Cerebellar cortex (tissue), 1 donor: ENCODE results near the gene UBE4A.
A peak's percentile ranks its signal among the peaks of the same experiment; 100 is the strongest.
"Not testable (repeated sequence)": the region's sequence is repeated elsewhere in the genome, so short reads cannot be mapped to it uniquely, and the experiment has no call there.

ENCODE experiments used
- DNase-seq: peaks from one replicate; pipeline ENCODE4 v3.0.0-alpha.2; 2015; ENCODE audit warnings: low spot score

The UBE4A gene

DNA sequence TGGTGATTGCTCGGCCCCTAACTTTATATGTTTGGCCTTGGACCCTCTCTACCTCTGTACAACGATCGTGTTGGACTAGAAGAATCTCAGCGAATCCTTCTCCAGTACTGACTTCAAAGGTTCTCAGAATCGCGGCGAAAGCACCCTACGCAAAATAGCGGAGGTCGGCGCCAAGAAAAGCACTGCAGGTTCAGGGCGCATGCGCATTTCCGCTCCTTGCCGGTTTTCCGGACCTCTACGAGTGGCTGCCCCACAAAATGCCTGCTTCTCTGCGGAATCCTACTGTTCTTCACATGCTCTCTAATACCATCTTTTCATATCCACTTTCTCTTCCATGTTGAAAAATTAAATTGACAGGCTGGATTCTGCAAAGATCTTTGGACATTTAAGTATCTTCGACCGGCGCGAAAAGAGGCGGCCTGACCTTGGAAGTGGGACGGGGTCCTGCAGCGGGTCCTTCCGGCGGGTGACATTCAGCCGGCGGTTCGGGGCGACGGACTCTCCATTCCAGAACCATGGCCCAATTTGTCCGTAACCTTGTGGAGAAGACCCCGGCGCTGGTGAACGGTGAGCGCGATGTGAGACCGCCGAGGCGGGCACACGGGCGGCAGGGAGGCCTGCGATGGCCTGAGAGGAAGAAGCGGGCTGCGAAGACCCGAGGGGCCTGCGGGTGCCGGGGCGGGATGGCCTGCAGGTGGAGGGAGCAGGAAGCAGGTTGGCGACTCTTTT lies 41.9 kb downstream of the UBE4A start, which contains the start of gene ATP5MG:
TSS of gene ATP5MG (plus strand) at position 456 of the 729 bp plus-strand sequence. CDS start at position 516, 60 bp downstream.
- DNase-seq = peak; percentile 94

DNA sequence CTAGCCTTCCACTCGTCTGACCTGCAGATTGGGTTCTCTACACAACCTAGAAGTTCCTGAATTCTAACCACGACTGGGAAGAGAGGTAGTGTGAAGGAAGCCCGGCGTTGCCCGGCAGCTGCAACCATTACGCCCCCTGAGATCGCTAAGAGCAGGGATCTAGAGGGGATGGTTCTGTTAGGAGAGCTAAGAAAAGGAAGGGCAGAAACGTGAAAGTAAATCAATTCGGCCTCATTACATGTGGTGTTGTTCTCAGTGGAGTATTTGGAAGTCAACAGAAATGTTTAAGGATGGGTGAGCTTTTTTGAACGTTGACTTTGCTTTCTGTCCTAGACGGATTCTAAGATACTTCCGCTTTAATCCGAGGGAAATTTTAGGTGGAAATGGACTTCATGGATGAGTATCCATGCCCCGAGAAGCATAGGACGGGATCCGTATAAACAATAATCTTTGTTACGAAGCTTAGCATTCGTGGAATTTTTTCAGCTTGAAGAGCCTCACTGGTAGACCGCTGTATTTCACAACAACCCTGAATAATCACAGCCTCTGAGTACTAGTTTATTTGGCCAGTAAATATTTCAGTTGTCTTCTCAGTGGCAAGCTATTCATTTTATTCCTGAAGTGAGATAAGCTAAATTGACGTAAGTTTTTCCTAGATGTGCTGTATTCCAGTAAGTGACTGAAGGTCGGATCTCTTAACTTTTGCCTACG lies 42.6 kb downstream of the UBE4A start:
- no peak for DNase-seq

DNA sequence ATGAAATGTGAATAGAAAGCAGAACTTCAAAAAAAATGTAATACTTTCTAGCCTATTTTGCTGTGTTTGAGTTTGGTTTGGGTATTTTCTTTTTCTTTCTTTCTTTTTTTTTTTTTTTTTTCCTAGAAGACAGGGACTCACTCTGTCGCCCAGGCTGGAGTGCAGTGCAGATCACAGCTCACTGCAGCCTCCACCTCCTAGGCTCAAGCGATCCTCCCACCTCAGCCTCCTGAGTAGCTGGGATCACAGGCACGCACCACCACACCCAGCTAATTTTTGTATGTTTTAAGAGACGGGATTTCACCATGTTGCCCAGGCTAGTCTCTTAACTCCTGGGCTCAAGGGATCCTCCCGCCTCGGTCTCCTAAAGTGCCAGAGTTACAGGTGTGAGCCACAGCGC lies 43.2 kb downstream of the UBE4A start:
- DNase-seq = not testable (repeated sequence)

DNA sequence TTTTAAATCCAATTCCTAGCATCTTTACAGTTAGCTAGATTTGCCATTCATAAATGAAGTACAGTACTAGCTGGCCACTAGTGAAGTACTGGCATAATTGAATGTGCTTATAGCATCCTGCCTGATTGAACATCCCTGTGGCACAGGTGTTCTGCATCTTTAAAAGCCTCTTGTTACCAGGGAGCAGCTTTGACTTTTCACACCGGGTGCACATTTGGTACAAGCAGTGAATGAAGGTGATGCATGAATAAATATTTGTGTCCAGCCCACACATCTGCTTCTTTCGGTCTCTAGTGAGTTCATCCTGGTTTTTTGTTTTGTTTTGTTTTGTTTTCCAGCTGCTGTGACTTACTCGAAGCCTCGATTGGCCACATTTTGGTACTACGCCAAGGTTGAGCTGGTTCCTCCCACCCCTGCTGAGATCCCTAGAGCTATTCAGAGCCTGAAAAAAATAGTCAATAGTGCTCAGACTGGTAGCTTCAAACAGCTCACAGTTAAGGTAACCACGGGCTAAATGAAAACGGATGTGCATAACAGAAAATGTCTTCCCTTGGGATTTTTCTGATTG lies 47.3 kb downstream of the UBE4A start:
- DNase-seq = no peak

DNA sequence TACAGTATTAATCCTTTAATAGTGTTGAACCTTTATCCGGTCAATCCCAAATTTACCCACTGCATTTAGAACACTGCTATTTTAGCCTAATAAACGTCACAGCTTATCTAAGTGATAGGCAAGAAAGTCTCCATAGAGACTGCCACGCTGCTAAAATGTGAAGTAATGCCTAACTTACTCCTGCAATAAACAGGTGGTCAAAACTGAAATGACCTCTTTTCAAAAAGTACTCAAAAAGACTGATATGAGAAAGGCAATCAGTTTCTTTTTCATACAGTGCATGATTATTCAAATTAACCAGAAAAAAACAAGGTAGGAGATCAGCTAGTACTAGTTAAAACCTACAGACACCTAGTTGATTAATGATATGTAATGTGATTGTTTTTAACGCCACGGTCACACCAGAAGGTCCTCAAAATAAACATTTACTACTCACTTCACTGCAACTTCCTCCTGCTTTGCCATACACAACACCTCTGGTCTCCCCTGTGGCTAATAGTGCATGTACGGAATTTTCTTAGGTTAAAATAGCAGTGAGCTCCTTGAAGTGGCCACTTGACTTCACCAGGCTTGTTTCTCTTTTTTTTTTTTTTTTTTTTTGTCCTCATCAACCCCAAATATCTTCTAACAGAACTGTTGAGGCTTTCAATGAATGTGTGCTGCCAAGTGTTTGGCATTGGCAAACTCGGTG lies 50.8 kb downstream of the UBE4A start:
- no peak for DNase-seq

DNA sequence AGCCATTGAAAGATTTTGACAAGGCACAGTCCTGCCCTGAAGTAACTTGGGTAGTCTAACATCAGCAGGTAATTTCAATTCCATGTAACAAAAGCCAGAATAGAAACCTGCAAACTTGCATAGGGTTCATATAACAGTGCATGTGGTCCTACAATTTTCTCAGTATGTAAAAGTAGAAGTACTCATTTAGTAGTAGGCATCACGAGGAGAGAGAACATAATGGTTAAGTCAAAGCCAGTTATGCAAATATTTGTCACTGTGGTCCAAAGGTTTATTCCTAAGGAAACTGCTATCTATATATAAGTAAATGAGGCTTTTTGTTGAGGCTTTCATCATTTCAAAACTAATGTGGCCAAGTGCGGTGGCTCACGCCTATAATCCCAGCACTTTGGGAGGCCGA lies 52.1 kb downstream of the UBE4A start:
- no peak for DNase-seq

DNA sequence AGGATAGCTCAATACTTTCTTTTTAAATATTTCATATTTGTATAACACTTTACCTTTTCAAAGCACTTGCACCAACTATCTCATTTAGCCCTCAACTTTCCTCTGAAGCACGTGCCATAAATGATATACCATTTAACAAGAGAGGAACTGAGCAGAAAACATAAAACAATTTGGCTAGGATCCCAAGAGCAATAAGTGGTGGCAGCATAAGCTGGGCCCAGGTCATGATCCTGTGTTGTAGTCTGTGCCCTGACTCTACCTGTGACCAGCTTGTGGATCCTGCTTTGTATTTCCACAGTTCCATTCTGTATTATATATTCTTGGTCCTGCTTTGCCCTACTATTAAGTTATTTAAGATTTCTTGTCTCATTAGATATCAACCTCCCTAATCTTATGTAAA lies 53.5 kb downstream of the UBE4A start:
- no peak for DNase-seq

DNA sequence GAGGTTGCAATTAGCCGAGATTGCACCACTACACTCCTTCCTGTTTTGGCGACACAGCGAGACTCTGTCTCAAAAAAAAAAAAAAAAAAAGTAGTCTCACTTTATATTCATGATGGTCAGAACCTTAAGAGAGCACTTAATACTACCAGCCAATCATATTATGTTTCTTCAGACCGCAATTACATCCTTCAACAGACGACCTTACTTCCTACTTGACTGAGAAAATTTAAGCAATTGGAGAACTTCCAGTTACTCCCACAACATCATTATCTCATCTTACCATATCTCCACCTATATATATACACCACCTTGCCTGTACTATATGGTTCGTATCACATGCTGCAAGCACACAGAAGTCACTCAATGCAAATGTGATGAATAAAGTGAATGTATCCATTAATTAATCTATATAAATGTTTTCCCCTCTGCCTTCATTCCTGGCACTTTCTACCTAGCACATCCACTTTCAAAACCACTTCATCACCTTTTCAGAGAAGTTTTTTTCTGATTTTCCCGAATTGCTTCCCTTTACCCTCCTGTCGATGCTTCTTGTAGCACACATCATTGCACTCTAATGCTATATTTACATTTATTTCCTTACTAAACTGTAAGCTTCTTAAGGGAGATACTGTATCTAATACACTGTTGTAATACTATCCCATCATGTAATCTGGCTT lies 55.8 kb downstream of the UBE4A start:
- no peak for DNase-seq

DNA sequence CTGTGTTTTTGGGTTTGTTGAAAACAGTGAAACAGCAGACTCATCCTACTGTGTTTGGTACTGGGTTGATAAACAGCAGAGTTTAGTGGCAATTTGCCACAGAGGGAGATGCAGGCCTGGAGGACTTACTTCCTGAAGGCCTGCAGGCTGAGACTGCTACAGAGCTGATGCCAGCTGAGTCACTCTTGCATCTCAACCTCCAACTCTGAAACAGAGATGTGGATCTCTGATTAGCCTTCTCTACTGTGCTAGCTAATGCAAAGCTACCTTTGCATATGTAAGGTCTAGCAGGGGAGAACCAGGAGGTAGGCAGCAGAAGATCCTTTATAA lies 56.3 kb downstream of the UBE4A start:
- DNase-seq = peak; percentile 41

DNA sequence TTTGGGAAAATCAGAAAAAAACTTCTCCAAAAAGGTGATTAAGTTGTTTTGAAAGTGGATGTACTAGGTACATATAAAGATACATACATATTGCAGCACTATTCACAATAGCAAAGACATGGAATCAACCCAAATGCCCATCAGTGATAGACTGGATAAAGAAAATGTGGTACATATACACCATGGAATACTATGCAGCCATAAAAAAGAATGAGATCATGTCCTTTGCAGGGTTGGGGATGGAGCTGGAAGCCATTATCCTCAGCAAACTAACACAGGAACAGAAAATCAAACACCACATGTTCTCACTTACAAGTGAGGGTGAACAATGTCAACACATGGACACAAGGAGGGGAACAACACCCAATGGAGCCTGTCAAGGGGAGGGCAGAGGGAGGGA lies 57.5 kb downstream of the UBE4A start:
- not testable (repeated sequence) for DNase-seq

DNA sequence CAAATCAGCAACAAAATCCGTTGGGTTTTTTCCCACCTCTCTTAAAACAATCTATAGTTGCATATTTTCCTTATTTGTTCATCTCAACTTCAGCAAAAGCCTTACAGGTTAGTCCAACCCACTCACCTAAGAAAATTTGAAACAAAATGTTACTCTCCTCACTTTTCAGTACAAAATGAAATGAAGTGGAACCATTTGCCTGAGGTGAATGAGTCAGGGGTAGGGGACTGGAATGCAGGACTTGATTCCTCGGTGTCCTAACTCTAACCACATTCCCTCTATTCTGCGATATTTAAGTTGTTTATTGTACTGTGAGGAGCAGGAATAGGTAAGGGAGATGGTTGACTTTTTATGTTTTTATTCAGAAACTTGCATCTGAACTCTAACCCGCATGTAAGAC lies 58.4 kb downstream of the UBE4A start:
- DNase-seq = no peak

DNA sequence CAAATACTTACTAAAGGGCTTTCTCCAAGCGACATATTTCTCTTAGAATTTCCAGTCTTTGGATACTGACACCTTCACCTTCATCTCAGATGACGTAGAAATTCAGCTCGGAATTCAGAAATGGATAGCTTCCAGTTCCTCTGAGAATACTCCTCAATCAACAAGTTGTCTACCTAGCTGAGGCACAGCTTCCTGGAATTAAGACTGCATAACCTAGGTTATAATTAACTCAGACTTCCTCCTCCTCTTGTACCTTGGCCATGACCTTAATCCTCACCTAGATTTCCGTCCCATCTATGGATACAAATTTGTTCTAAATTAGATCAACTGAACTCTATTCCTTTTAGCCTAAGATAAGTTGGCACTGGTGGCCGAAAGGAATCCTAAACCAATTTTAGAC lies 59.4 kb downstream of the UBE4A start:
- no peak for DNase-seq

DNA sequence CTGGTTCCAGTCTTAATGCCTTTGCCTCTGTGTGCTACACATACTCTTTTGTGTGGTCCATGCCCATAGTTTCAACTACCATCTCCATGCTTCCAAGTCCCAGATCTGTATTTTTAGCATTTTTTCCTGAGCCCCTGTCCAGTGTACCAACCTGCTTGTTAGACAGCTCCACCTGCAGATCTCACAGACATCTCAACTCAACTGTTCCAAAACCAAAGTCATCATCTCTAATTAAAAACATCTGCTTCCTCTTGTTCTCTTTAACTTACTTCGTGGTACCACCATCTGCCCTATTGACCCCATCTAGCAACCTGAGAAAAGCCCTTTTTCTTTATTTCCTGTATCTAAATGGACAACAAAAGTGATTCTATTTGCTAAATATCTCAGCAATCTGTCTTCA lies 68.3 kb downstream of the UBE4A start:
- DNase-seq = no peak

DNA sequence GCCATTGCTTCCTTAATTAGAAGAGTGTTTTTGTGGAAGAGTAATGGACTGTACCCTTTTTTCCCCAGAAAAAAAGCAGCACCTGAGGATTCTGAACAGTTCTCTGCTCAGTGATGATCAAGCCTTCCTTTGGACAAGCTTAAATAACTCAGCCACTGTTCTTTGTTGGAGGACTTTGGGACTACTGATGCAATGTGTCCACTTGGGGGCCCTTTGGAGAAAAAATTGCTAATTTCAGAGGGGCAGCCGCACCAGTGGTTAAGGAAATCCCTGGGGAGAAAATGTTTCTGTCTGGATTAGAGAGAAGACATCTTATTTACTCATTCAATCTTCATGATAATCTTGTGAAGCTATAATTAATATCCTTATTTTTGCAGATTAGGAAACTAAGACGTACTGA lies 71.6 kb downstream of the UBE4A start:
- no peak for DNase-seq

DNA sequence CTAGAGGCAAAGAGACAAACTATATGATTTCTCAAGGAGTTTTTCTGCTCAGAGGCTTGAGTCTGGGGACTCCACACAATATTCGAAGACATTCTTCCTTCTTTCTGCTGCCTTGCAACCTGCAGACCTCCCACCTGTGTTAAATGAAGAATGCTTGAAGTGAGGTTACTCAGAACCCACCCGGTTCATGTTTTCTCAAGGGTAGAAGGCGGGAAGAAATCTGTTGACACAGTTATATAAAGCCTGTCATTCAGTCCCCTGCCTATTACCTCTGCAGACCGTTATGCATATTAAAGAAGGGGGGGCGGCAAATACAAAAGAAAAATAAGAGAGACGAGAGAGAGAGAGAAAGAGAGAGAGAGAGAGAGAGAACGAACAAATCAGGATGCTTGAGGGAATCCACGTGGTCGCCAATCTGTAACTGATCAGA lies 74.7 kb downstream of the UBE4A start:
- DNase-seq = no peak

DNA sequence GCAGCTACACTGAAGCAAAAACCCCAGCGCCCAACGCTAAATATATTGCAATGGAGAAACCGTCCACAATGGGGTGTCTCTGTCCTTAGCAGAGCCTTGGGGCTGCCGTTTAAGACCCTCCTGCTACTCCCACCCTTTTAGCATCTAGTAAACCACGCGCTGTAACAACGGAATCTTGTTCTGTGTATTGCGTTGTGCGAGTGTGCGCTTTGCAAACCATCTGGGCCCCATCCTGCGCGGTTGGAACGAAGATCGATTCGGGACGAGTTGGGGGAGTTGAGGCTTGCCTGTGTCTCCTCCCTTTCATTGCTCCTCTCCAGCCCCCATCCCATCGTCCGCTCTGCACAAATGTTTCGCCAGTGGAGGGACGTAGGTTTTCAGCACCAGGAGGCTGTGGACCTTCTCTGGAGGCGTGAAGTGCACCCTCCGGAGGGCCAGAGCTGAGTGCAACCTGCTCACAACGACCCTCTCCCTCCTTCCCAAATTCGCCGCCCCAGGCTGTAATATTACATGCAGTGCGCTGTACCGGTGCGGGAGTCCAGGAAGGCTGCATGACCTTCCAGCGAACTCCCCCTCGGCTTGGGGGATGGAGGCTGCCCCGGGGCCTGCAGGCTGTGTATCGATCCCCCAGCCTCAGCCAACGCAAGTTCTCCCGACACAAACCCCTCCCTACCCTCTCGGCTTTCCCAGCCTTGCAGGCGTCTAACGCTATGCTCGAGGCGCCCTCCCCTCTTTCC lies 75.3 kb downstream of the UBE4A start:
- peak; percentile 82 for DNase-seq

DNA sequence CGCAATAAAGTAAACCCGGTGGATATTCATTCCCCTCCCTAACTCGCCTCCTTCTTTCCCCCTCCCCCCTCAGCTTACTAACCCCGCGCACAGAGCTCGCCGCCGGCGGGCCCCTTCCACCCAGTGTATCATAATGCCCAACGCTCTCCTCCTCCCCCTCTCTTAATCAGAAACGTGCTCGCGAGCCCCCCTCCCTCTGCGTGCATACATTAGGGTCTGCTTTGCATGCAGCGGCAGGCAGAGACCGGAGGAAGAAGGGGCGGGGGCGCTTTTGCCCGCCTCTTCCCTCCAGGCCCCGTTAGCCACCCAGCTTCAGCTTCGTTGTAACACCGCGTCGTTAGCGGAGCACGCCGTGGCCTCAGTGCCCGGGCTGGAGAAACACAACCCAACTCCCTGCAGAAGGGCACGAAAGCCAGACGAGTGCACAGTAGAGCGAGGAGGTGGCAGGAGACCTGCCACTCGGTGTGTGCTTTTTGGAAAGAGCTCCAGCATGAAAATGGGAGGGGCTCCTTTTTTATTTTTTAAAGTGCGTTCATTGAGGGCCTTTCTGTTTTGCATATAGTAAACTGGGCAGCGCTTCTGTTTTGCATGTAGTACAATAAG lies 76.0 kb downstream of the UBE4A start:
- DNase-seq = peak; percentile 74

DNA sequence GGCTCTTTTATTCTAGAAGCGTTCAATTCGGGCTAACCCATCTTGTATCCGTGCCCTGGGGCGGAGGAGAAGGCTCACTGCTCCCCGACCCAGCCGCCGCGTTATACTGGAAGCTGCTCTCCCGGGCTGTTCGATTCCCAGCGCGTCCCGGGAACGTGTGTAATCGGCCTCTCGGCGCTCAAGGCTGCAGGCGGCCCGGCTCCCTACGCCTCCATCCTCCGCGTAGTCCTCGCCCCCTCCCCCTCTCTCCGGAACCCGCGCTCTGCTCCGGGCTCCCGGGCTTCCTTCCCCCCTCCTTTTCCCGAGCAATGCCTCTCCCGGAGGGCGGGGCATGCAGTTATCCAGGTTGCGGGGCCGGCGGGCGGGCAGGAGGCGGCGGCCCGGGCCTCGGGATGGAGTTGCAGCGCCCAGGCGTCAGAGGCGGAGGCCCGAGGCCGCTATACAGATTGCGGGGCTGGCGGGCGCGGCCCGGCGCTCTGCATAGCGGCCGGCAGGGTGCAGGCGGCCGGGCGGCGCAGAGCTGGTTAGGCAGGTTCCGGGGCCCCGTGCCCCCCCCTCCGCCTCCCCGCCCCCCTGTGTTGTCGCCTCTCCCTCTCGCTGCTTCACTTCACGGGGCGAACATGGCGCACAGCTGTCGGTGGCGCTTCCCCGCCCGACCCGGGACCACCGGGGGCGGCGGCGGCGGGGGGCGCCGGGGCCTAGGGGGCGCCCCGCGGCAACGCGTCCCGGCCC lies 76.7 kb downstream of the UBE4A start, which contains the start of gene KMT2A:
TSS of gene KMT2A (plus strand) at position 600 of the 732 bp plus-strand sequence. CDS start at position 621, 21 bp downstream.
- peak; percentile 97 for DNase-seq

DNA sequence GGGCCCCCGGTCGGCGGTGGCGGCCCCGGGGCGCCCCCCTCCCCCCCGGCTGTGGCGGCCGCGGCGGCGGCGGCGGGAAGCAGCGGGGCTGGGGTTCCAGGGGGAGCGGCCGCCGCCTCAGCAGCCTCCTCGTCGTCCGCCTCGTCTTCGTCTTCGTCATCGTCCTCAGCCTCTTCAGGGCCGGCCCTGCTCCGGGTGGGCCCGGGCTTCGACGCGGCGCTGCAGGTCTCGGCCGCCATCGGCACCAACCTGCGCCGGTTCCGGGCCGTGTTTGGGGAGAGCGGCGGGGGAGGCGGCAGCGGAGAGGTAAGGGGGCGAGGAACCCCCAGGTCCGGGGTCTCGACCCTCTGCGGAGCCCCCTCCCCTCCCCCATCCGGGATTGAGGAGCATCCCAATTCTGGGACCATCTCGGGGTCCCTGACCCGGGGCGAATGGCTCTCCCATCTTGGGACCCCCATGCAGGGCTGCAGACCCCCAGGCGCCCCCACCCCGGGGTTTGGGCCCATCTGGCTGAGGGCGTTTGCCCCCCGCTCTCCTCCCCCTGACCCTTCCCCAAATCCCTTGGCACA lies 77.3 kb downstream of the UBE4A start:
- no peak for DNase-seq
